HCT116 (cell line): ENCODE results near the gene CYSRT1. TPM values are rescaled to one million over a fixed set of nuclear protein-coding genes. Genes with fewer than 3 reads are reported as not detected.

ENCODE experiments used
- ATAC-seq: fragments of 200-7000 bp; cut with Tn5 transposase; 2 replicates; pipeline ENCODE4 v1.9.1; 2020; ENCODE audit warnings: mild to moderate bottlenecking, moderate library complexity
- BruUV-seq: library from RNA; stranded (reverse); fragments of 400-500 nt; replicated peaks from 2 replicates; lab custom pipeline; 2021; lab: Mats Ljungman, UMichigan
- CTCF ChIA-PET: fragments of 300-600 bp; sonication (Branson Sonifier 250); formaldehyde crosslinking; loops from one replicate; lab custom pipeline; 2021; ENCODE audit warnings: antibody characterized with exemption; lab: Charles Lee
- POLR2A ChIA-PET: fragments of 300-600, 350-600 bp; sonication (Branson Sonifier 250); formaldehyde crosslinking; loops from one replicate; lab custom pipeline; 2021; ENCODE audit warnings: antibody characterized with exemption; lab: Charles Lee
- RAD21 ChIA-PET, 2 experiments: fragments of 300-600 bp; sonication (Branson Sonifier 250); formaldehyde crosslinking; loops; one replicate each; lab custom pipeline; 2023; ENCODE audit warnings: low total read pairs in 2 of 2; ENCODE audit not compliant: uncharacterized antibody in 2 of 2, unreplicated experiment in 2 of 2, low non-redundant PET in 1 of 2; lab: Charles Lee
- DNase-seq: peaks from one replicate; pipeline ENCODE4 v3.0.0-alpha.2; 2010; ENCODE audit warnings: low read depth, low spot score
- H2AFZ ChIP-seq: fragments of 200-600 bp; shearing (Covaris generic), sonication (generic); 2 replicates; pipeline ENCODE4 v1.6.1; 2017; ENCODE audit warnings: low read depth, mixed run types, mixed read lengths, antibody characterized with exemption, low read length; ENCODE audit not compliant: poor library complexity, severe bottlenecking
- H3K27ac ChIP-seq: 2 replicates; pipeline ENCODE4 v1.5.1; 2012; ENCODE audit warnings: low read depth, low read length
- H3K27me3 ChIP-seq: fragments of 200-600 bp; sonication (generic); 2 replicates; pipeline ENCODE4 v1.6.1; 2016; ENCODE audit warnings: mixed run types, low read length, mixed read lengths; ENCODE audit not compliant: insufficient read depth
- H3K36me3 ChIP-seq, 2 experiments: fragments of 200-500 bp in 1 of 2; fragments of 200-600 bp in 1 of 2; sonication (Bioruptor generic) in 1 of 2; sonication (generic) in 1 of 2; 2 replicates each; pipeline versions ENCODE4 v1.5.1 to v1.6.1; 2014 to 2016; ENCODE audit warnings: low read length in 2 of 2, inconsistent platforms in 1 of 2, mixed read lengths in 1 of 2, mixed run types in 1 of 2; ENCODE audit not compliant: insufficient read depth in 2 of 2, control insufficient read depth in 1 of 2
- H3K4me1 ChIP-seq, 2 experiments: fragments of 200-600 bp in 1 of 2; sonication (generic) in 1 of 2; 2 replicates each; pipeline versions ENCODE4 v1.5.1 to v1.6.1; 2012 to 2017; ENCODE audit warnings: low read length in 2 of 2, inconsistent platforms in 1 of 2, mild to moderate bottlenecking in 1 of 2, mixed read lengths in 1 of 2, mixed run types in 1 of 2, moderate library complexity in 1 of 2; ENCODE audit not compliant: insufficient read depth in 2 of 2, control insufficient read depth in 1 of 2
- H3K4me2 ChIP-seq: fragments of 200-600 bp; sonication (generic); 2 replicates; pipeline ENCODE4 v1.6.1; 2017; ENCODE audit warnings: mixed run types, low read length, mixed read lengths
- H3K4me3 ChIP-seq, 2 experiments: fragments of 200-600 bp in 1 of 2; sonication (generic) in 1 of 2; replicated peaks in 1 of 2; 2 replicates each; pipeline ENCODE4 v1.5.1; 2011 to 2016; ENCODE audit warnings: low read length in 2 of 2, control low read depth in 1 of 2, low read depth in 1 of 2, mild to moderate bottlenecking in 1 of 2, mixed read lengths in 1 of 2, mixed run types in 1 of 2
- H3K79me2 ChIP-seq: fragments of 200-600 bp; sonication (generic); 2 replicates; pipeline ENCODE4 v1.6.1; 2017; ENCODE audit warnings: mild to moderate bottlenecking, mixed run types, low read length, moderate library complexity, mixed read lengths; ENCODE audit not compliant: insufficient read depth
- H3K9ac ChIP-seq: fragments of 200-600 bp; sonication (generic); 2 replicates; pipeline ENCODE4 v1.6.1; 2016; ENCODE audit warnings: low read length, mixed read lengths
- H3K9me2 ChIP-seq: fragments of 200-600 bp; sonication (generic), shearing (Covaris generic); 2 replicates; pipeline ENCODE4 v1.6.1; 2017; ENCODE audit warnings: mixed run types, mild to moderate bottlenecking, moderate library complexity; ENCODE audit not compliant: insufficient read depth
- H3K9me3 ChIP-seq, 2 experiments: fragments of 200-500 bp in 1 of 2; fragments of 200-600 bp in 1 of 2; sonication (Bioruptor generic) in 1 of 2; sonication (generic) in 1 of 2; 2 replicates each; pipeline ENCODE4 v1.6.1; 2014 to 2017; ENCODE audit warnings: low read length in 2 of 2, mixed read lengths in 2 of 2, inconsistent platforms in 1 of 2, low read depth in 1 of 2, mild to moderate bottlenecking in 1 of 2, mixed run types in 1 of 2, moderate library complexity in 1 of 2; ENCODE audit not compliant: control insufficient read depth in 1 of 2, insufficient read depth in 1 of 2
- H4K20me1 ChIP-seq: fragments of 200-600 bp; sonication (generic), shearing (Covaris generic); 2 replicates; pipeline ENCODE4 v1.6.1; 2017; ENCODE audit warnings: mixed run types, mild to moderate bottlenecking, moderate library complexity; ENCODE audit not compliant: insufficient read depth
- CBX3 ChIP-seq: IDR thresholded peaks from 2 replicates; pipeline ENCODE4 v1.6.1; 2012; ENCODE audit warnings: low read depth
- CEBPB ChIP-seq: IDR thresholded peaks from 2 replicates; pipeline ENCODE4 v1.6.1; 2012; ENCODE audit warnings: low read depth
- CTCF ChIP-seq, 3 experiments: fragments of 200-600 bp in 1 of 3; sonication (generic) in 1 of 3; IDR thresholded peaks in 2 of 3; conservative IDR thresholded peaks in 1 of 3; 2 replicates each; pipeline ENCODE4 v1.5.1; 2012 to 2017; ENCODE audit warnings: low read depth in 2 of 3, low read length in 2 of 3, antibody characterized with exemption in 1 of 3, borderline replicate concordance in 1 of 3, control low read depth in 1 of 3, mild to moderate bottlenecking in 1 of 3, mixed read lengths in 1 of 3, mixed run types in 1 of 3, moderate library complexity in 1 of 3; ENCODE audit not compliant: insufficient read depth in 1 of 3
- EGR1 ChIP-seq: IDR thresholded peaks from 2 replicates; pipeline ENCODE4 v1.6.1; 2012; ENCODE audit warnings: low read depth
- FOSL1 ChIP-seq: IDR thresholded peaks from 2 replicates; pipeline ENCODE4 v1.6.1; 2012; ENCODE audit warnings: low read depth
- JUND ChIP-seq: IDR thresholded peaks from 2 replicates; pipeline ENCODE4 v1.6.1; 2012
- POLR2A ChIP-seq: IDR thresholded peaks from 2 replicates; pipeline ENCODE4 v1.7.0; 2011; ENCODE audit warnings: borderline replicate concordance; ENCODE audit not compliant: insufficient read depth, insufficient read length; ENCODE audit errors: extremely low read depth
- POLR2AphosphoS5 ChIP-seq: IDR thresholded peaks from 2 replicates; pipeline ENCODE4 v1.6.1; 2011; ENCODE audit warnings: mild to moderate bottlenecking, low read depth, low read length, moderate library complexity
- RAD21 ChIP-seq: IDR thresholded peaks from 2 replicates; pipeline ENCODE4 v1.6.1; 2012; ENCODE audit warnings: low read depth, mild to moderate bottlenecking
- REST ChIP-seq: IDR thresholded peaks from 2 replicates; pipeline ENCODE4 v1.6.1; 2012; ENCODE audit warnings: low read depth
- SIN3A ChIP-seq: IDR thresholded peaks from 2 replicates; pipeline ENCODE4 v1.6.1; 2012; ENCODE audit warnings: low read depth
- SP1 ChIP-seq: IDR thresholded peaks from 2 replicates; pipeline ENCODE4 v1.6.1; 2012; ENCODE audit warnings: low read depth
- SRF ChIP-seq: IDR thresholded peaks from 2 replicates; pipeline ENCODE4 v1.6.1; 2012; ENCODE audit warnings: low read depth
- TCF7L2 ChIP-seq: IDR thresholded peaks from 2 replicates; pipeline ENCODE4 v1.7.0; 2011; ENCODE audit warnings: borderline replicate concordance, inconsistent platforms; ENCODE audit not compliant: insufficient read depth, insufficient read length; ENCODE audit errors: extremely low read depth
- YY1 ChIP-seq: IDR thresholded peaks from 2 replicates; pipeline ENCODE4 v1.6.1; 2011; ENCODE audit warnings: low read length, low read depth, moderate library complexity, mild to moderate bottlenecking; ENCODE audit not compliant: insufficient replicate concordance; ENCODE audit errors: extremely low read depth
- ZFX ChIP-seq: fragments of 450-650 bp; IDR thresholded peaks from 2 replicates; pipeline ENCODE4 v1.6.1; 2017
- ZNF274 ChIP-seq: fragments of 200-500 bp; sonication (Bioruptor generic); IDR thresholded peaks from 2 replicates; pipeline ENCODE4 v1.6.1; 2014; ENCODE audit warnings: mild to moderate bottlenecking, low read depth, low read length, inconsistent platforms
- intact Hi-C: fragments of 100-400 bp; cut with micrococcal nuclease; formaldehyde crosslinking; loops from 2 replicates; pipeline ENCODE4 v1.10.0; 2022
- total RNA-seq: library from RNA; stranded (reverse); gene quantifications from one replicate; pipeline ENCODE4 v1.2.1, GENCODE V29; 2021; ENCODE audit not compliant: unreplicated experiment

CYSRT1 gene
- total RNA-seq, 1 experiment from 2014 or later = 4.3 TPM

GRCh38 chr9:137193771-137194170 is 31.2 kb upstream of the CYSRT1 start:
- Histone ChIP-seq H3K4me2 (no peak overlapping the region), H3K4me1 (peaks cover 30 to 52% of the 10 kb centered on the region in 2 experiments), H3K27ac (no peak overlapping the region), H3K27me3 (no peaks in the 10 kb centered on the region), H3K4me3 (no peak overlapping the region), H3K36me3 (peaks cover 0 to 6% of the 10 kb centered on the region in 2 experiments; a peak in 1 of 4 replicates), H2AFZ (no peak overlapping the region), H3K9me2 (no peaks in the 10 kb centered on the region), H3K79me2 (peaks cover 33% of the 10 kb centered on the region), H3K9ac (no peak overlapping the region), H4K20me1 (no peaks in the 10 kb centered on the region), H3K9me3 (no peaks in the 10 kb centered on the region)
- BruUV-seq = no TSS peak
- DNase-seq (no peak), ATAC-seq (no peak)
- POLR2A ChIA-PET = no interaction called here
- CTCF ChIA-PET = no interaction called here
- intact Hi-C loops = no loop called here
- RAD21 ChIA-PET = no interaction called here
- TF ChIP-seq ZNF274 (no peak), REST (no peak), SP1 (no peak), TCF7L2 (no peak), CBX3 (no peak), JUND (no peak), SRF (no peak), POLR2A (no peak), EGR1 (no peak), FOSL1 (no peak), ZFX (no peak), CEBPB (no peak), SIN3A (no peak), CTCF (IDR thresholded peaks at IDR 0.05 in 2 of 3, conservative IDR thresholded peaks at IDR 0.05 in 1 of 3; ENCODE audit: borderline replicate concordance in 1 of 3, insufficient read depth in 1 of 3, low read depth in 2 of 3, low read length in 2 of 3) (no peak), POLR2AphosphoS5 (no peak), YY1 (no peak), RAD21 (no peak)
